ENCODE measurements around the gene FAT2. TPM values are rescaled to one million over a fixed set of nuclear protein-coding genes. Genes with fewer than 3 reads are reported as not detected.

FAT2 gene
- total and polyA plus RNA-seq, 10 of the 15 experiments (the other 5 are each of a cell fraction or from before 2014, with no cell fraction given): 0.01 to 0.06 (median 0.03) TPM; not detected in 3

GRCh38 chr5:151547364-151547763 is 43.8 kb downstream of the FAT2 start:
- Histone ChIP-seq H2AFZ (ENCODE audit: control insufficient read depth, low read depth, low read length) (no peak overlapping the region), H3K36me3 (ENCODE audit: control insufficient read depth in 2 of 2, insufficient read depth in 2 of 2, low read length in 1 of 2) (no peaks in the 10 kb centered on the region), H3K4me2 (ENCODE audit: control insufficient read depth, insufficient read depth) (no peak overlapping the region), H3K9me3 (replicated peaks; ENCODE audit: control insufficient read depth, insufficient read depth, low read length) (no peaks in the 10 kb centered on the region), H3K27ac (ENCODE audit: control insufficient read depth, insufficient read depth) (no peak overlapping the region), H3K4me1 (ENCODE audit: control insufficient read depth, insufficient read depth, low read length) (no peaks in the 10 kb centered on the region), H3K27me3 (replicated peaks in 1 of 2; ENCODE audit: control insufficient read depth in 2 of 2, insufficient read depth in 2 of 2, low read length in 1 of 2) (no peaks in the 10 kb centered on the region), H3K4me3 (no peak overlapping the region), H3K9ac (ENCODE audit: control insufficient read depth, insufficient read depth, low read length) (no peak overlapping the region), H3K79me2 (ENCODE audit: control insufficient read depth, insufficient read depth, low read length) (no peaks in the 10 kb centered on the region), H4K20me1 (ENCODE audit: control insufficient read depth, insufficient read depth) (no peaks in the 10 kb centered on the region)
- in situ Hi-C loops (cut with MboI): no loop called here
- SMC1A ChIA-PET (ENCODE audit: uncharacterized antibody, unreplicated experiment): interaction anchor here (0.7 to 1.4 kb wide), 2 partner anchors 11 to 565 kb away, joined by 3 to 4 read pairs; no protein-coding TSS in a partner anchor
- TF ChIP-seq TCF7 (IDR thresholded peaks at IDR 0.05; ENCODE audit: borderline replicate concordance): peak; percentile 87
- peak; percentile 71 for TF ChIP-seq RUNX3 (IDR thresholded peaks at IDR 0.05; ENCODE audit: low read length)
- TF ChIP-seq JUNB (IDR thresholded peaks at IDR 0.05): peak; percentile 78
- TF ChIP-seq KAT2A (conservative IDR thresholded peaks at IDR 0.05; ENCODE audit: control insufficient read depth, low read depth, low read length): no peak
- TF ChIP-seq BHLHE40 (IDR thresholded peaks at IDR 0.05; ENCODE audit: borderline replicate concordance in 1 of 2, low read depth in 2 of 2, low read length in 1 of 2): peak; percentile 56 to 60; a peak in 3 of 4 replicates
- 26% methylated on average over 4 of the region's 4 CpGs for WGBS (ENCODE audit: insufficient coverage, insufficient replicate concordance, low lambda C conversion rate, missing lambda C conversion rate)
- intact Hi-C loops (cut with micrococcal nuclease; ENCODE audit: unreplicated experiment): no loop called here
- ATAC-seq (no peak), FAIRE-seq (no peak), DNase-seq (ENCODE audit: low read depth, low spot score) (no peak)
- RAD21 ChIA-PET (ENCODE audit: unreplicated experiment): no interaction called here
- no TSS peak for BruUV-seq (replicated peaks)
- CTCF ChIA-PET: interaction anchor here (1.0 to 1.7 kb wide), 3 partner anchors 9 to 24 kb away, joined by 4 read pairs; no protein-coding TSS in a partner anchor
- POLR2A ChIA-PET: no interaction called here

- no peak overlapping the region for H3K4me2 ChIP-seq (ENCODE audit: control insufficient read depth, insufficient read depth)
- no peaks in the 10 kb centered on the region for H3K79me2 ChIP-seq (ENCODE audit: control insufficient read depth, insufficient read depth, low read length)
- DNase-seq (ENCODE audit: low read depth, low spot score) (no peak), FAIRE-seq (no peak), ATAC-seq (no peak)
- intact Hi-C loops (cut with micrococcal nuclease; ENCODE audit: unreplicated experiment): no loop called here
- 0% methylated on average over 2 of the region's 2 CpGs for WGBS (ENCODE audit: insufficient coverage, insufficient replicate concordance, low lambda C conversion rate, missing lambda C conversion rate)
- RAD21 ChIA-PET (ENCODE audit: unreplicated experiment): interaction anchor here (1.2 kb wide), 1 partner anchor 111 kb away, joined by 3 read pairs; no protein-coding TSS in a partner anchor
- in situ Hi-C loops (cut with MboI): no loop called here
- CTCF ChIA-PET: no interaction called here
- no peak overlapping the region for H2AFZ ChIP-seq (ENCODE audit: control insufficient read depth, low read depth, low read length)
- no peaks in the 10 kb centered on the region for H3K4me1 ChIP-seq (ENCODE audit: control insufficient read depth, insufficient read depth, low read length)
- H3K4me3 ChIP-seq: no peak overlapping the region
- H3K9ac ChIP-seq (ENCODE audit: control insufficient read depth, insufficient read depth, low read length): no peak overlapping the region
- H3K27ac ChIP-seq (ENCODE audit: control insufficient read depth, insufficient read depth): no peak overlapping the region
- POLR2A ChIA-PET: no interaction called here
- H4K20me1 ChIP-seq (ENCODE audit: control insufficient read depth, insufficient read depth): no peaks in the 10 kb centered on the region
- no peaks in the 10 kb centered on the region for H3K36me3 ChIP-seq (ENCODE audit: control insufficient read depth in 2 of 2, insufficient read depth in 2 of 2, low read length in 1 of 2)
- no peaks in the 10 kb centered on the region for H3K9me3 ChIP-seq (replicated peaks; ENCODE audit: control insufficient read depth, insufficient read depth, low read length)
- SMC1A ChIA-PET (ENCODE audit: uncharacterized antibody, unreplicated experiment): no interaction called here
- H3K27me3 ChIP-seq (replicated peaks in 1 of 2; ENCODE audit: control insufficient read depth in 2 of 2, insufficient read depth in 2 of 2, low read length in 1 of 2): peaks cover 4 to 10% of the 10 kb centered on the region in 2 experiments; a peak in 2 of 4 replicates
- BruUV-seq (replicated peaks): no TSS peak
- TF ChIP-seq E2F4 (IDR thresholded peaks at IDR 0.05; ENCODE audit: low read depth, low read length) (no peak), NFYB (IDR thresholded peaks at IDR 0.05; ENCODE audit: insufficient read depth, low read depth, low read length) (no peak), PBX3 (IDR thresholded peaks at IDR 0.05; ENCODE audit: insufficient replicate concordance, low read depth, low read length) (no peak), ATF2 (IDR thresholded peaks at IDR 0.05; ENCODE audit: low read length) (no peak), BCLAF1 (IDR thresholded peaks at IDR 0.05) (no peak), ZNF622 (IDR thresholded peaks at IDR 0.05) (no peak)
These were observed 49.6 kb downstream of the FAT2 start for GRCh38 chr5:151541571-151541970.
